ENCODE measurements around the gene STK40.

The STK40 gene

DNA sequence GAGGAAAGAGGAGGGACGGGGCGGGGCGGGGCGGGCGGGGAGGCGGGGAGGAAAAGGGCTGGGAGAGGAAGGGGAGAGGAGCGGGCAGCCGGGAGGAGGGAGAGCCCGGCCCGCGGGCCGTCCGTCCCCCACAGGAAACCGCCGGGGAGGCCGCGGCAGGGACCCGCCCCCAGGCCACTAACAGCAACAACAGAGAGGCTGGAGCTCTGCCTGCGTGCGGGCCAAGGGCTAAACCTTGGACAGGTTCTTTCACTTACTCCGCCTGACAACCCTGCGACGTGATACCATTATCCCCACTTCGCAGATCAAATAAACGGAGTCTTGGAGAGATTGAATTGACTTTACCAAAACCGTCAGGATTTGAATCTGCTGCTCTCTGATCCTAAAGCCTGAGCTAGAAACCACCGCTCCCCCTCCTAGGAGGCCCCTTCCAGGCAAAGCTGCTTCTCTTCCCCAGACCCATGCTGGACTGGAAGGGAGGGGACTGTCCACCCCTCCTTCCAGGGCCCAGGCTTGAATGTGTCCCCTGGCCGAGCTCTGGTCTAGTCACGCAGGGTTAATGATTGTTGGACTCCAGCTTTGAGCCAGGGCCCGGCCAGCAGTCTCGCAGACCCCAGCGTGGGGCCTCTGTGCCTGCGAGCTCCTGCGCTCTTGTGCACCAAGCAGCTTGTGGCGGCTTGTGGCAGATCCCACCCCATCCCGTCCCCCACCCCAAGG is 61.9 kb downstream of the STK40 start, which contains the start of gene EVA1B:
Gene EVA1B, minus strand, starts transcription at position 10 of the 717 bp plus-strand sequence. CDS start 608 bp downstream, outside the sequence.
- CTCF ChIA-PET = interaction anchor here (0.8 to 3.5 kb wide), 14 partner anchors 14 to 223 kb away, joined by 3 to 17 read pairs (median 4); partner anchors contain the start of genes SH3D21 and TRAPPC3
- TF ChIP-seq, protein P1, sequence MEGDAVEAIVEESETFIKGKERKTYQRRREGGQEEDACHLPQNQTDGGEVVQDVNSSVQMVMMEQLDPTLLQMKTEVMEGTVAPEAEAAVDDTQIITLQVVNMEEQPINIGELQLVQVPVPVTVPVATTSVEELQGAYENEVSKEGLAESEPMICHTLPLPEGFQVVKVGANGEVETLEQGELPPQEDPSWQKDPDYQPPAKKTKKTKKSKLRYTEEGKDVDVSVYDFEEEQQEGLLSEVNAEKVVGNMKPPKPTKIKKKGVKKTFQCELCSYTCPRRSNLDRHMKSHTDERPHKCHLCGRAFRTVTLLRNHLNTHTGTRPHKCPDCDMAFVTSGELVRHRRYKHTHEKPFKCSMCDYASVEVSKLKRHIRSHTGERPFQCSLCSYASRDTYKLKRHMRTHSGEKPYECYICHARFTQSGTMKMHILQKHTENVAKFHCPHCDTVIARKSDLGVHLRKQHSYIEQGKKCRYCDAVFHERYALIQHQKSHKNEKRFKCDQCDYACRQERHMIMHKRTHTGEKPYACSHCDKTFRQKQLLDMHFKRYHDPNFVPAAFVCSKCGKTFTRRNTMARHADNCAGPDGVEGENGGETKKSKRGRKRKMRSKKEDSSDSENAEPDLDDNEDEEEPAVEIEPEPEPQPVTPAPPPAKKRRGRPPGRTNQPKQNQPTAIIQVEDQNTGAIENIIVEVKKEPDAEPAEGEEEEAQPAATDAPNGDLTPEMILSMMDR (IDR thresholded peaks at IDR 0.05; ENCODE audit: insufficient read depth, low read length, missing control alignments) = no peak
- no peak for DNase-seq (ENCODE audit: low read depth, low spot score)
- POLR2A ChIA-PET = interaction anchor here (1.0 to 3.0 kb wide), 7 partner anchors 15 to 174 kb away, joined by 3 to 19 read pairs (median 5); partner anchors contain the start of genes STK40 and TRAPPC3
- H3K4me3 ChIP-seq (ENCODE audit: low read depth, low read length) = peak within 1 kb of the TSS; percentile 78

DNA sequence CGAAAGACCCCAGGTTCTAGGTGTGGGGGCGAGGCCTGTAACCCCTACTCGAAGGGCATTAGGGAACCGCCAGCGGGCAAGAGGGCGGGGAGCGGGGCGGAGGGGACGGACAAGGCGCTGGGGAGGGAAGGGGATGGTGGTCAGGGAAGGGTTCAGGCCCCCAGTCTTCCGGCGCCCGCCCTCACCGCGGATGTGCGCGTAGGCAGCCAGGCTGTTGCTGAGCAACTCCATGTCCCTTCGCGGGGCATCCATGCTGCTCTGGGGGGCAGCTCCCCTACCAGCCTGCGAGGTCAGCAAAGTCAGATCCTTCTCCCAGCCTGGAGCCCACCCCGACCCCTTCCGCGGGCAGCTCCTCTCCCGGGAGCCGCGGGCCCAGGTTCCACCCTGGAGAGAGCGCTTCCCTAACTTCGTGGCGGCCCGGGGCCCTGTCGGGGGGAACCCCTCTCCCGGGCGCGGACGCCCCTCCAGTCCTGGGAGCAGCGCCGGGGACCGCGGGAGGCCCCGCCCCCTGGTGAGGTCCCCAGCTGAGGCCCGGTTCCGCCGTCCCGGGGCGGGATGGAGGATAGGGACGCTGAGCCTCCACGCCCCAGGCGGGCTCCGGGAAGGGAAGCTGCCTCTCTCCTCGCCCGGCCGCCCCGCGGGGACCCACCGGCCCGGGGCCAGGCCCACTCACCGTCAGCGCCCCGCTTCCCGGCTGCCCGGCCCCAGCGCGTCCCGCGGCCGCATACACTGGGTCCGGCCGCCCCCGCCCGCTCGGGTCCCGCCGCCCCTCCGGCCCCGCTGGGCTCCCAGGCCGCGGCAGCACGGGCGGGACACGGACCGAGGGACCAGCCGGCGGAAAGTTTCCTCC is 62.7 kb downstream of the STK40 start:
- ChIA-PET POLR2A (interaction anchor here (1.0 to 3.0 kb wide), 9 partner anchors 14 to 174 kb away, joined by 3 to 19 read pairs (median 5); partner anchors contain the start of genes LSM10, STK40 and TRAPPC3), CTCF (interaction anchor here (1.0 to 3.5 kb wide), 12 partner anchors 16 to 223 kb away, joined by 3 to 17 read pairs (median 4); partner anchors contain the start of genes SH3D21 and TRAPPC3)
- TF ChIP-seq, protein P1 (IDR thresholded peaks at IDR 0.05; ENCODE audit: insufficient read depth, low read length, missing control alignments) = no peak
- no peak for DNase-seq (ENCODE audit: low read depth, low spot score)
- peak overlapping the region; percentile 78 for H3K4me3 ChIP-seq (ENCODE audit: low read depth, low read length)

GRCh38 chr1:36322041-36322785 is 63.5 kb downstream of the STK40 start:
- ChIA-PET CTCF (interaction anchor here (0.8 to 3.5 kb wide), 9 partner anchors 20 to 173 kb away, joined by 3 to 17 read pairs (median 4); partner anchors contain the start of gene TRAPPC3), POLR2A (interaction anchor here (0.7 to 3.0 kb wide), 10 partner anchors 13 to 173 kb away, joined by 3 to 19 read pairs (median 6); partner anchors contain the start of genes LSM10, SH3D21 and TRAPPC3)
- H3K4me3 ChIP-seq (ENCODE audit: low read depth, low read length) = peak overlapping the region; percentile 78
- TF ChIP-seq, protein P1 (IDR thresholded peaks at IDR 0.05; ENCODE audit: insufficient read depth, low read length, missing control alignments) = no peak
- no peak for DNase-seq (ENCODE audit: low read depth, low spot score)

DNA sequence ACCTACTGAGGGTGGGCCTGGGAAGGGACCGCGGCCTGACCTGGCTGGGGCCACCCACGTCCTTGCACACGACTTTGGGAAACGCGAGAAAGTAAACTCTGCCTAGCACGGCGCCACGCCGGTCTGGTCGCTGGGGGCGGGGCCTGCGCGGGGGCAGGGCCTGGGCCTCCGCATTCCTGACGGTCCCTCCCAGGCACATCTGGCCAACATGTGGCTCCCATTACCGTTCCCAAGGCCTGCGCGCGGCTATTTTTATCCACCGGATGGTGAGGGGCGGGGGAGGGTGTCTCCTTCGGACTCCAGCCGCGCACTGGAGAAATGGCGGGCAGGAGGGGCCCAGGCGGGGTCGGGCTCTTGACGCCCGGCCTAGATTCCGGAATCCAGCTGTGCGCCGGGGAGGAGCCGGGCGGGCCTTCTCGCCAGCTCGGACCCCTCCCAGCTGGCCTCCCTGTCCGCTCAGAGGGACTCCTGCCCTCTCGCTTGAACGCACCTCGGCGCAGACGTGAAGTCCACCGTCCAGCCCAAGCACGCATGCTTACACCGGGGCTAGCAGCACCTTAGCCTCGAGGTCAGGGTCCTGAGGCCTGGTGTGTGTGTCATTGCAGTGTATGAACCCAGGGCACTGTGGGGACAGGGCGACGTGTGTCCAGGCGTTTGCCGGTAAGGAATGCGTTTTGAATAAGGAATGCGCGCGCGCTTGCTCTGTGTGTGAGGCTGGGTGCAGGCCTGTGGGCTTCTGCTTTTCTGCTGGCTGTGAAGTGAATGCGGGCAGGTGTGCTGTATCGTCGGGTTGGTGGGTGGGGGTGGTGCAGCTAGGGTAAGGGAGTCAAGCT is 64.4 kb downstream of the STK40 start:
- CTCF ChIA-PET = interaction anchor here (0.8 to 3.5 kb wide), 6 partner anchors 21 to 102 kb away, joined by 3 to 15 read pairs (median 4); no protein-coding TSS in a partner anchor
- no peak for DNase-seq (ENCODE audit: low read depth, low spot score)
- POLR2A ChIA-PET = interaction anchor here (0.6 to 3.0 kb wide), 8 partner anchors 15 to 172 kb away, joined by 3 to 19 read pairs (median 10); partner anchors contain the start of genes LSM10, SH3D21 and TRAPPC3
- H3K4me3 ChIP-seq (ENCODE audit: low read depth, low read length) = peak overlapping the region; percentile 78
- TF ChIP-seq, protein P1 (IDR thresholded peaks at IDR 0.05; ENCODE audit: insufficient read depth, low read length, missing control alignments) = no peak

GRCh38 chr1:36320767-36321118 is 65.0 kb downstream of the STK40 start:
- no peak for DNase-seq (ENCODE audit: low read depth, low spot score)
- TF ChIP-seq, protein P1 (IDR thresholded peaks at IDR 0.05; ENCODE audit: insufficient read depth, low read length, missing control alignments) = no peak
- ChIA-PET POLR2A (interaction anchor here (0.6 to 2.4 kb wide), 3 partner anchors 14 to 80 kb away, joined by 3 to 13 read pairs (median 12); partner anchors contain the start of gene SH3D21), CTCF (no interaction called here)
- H3K4me3 ChIP-seq (ENCODE audit: low read depth, low read length) = peak overlapping the region; percentile 78

All from AG04449 (cell line).